Activated naive CD8-positive, alpha-beta T cell treated with anti-CD3 and anti-CD28 coated beads, Interleukin-2, amount 10 ng/mL, durations not matched to agents 7 days and 5 days (primary cell): ENCODE data around the gene NOTCH2NLA. TPM values are rescaled to one million over a fixed set of nuclear protein-coding genes. Genes with fewer than 3 reads are reported as not detected.
"Not testable (repeated sequence)": the region's sequence is repeated elsewhere in the genome, so short reads cannot be mapped to it uniquely, and the experiment has no call there.

Experiments used
- ATAC-seq: fragments of 150-1000 bp; cut with Tn5 transposase; one replicate; pipeline ENCODE4 v1.10.0; 2021; ENCODE audit warnings: low read depth, moderate library complexity
- POLR2A ChIA-PET: fragments of 350-600 bp; sonication (Branson Sonifier 250); formaldehyde crosslinking; loops from one replicate; lab custom pipeline; 2021; ENCODE audit warnings: antibody characterized with exemption; lab: Charles Lee
- DNase-seq: peaks from one replicate; pipeline ENCODE4 v3.0.0; 2021
- H3K27ac Mint-ChIP-seq: one replicate; pipeline ENCODE4 v1.8.0; 2022; ENCODE audit warnings: mild to moderate bottlenecking, mixed read lengths
- H3K27me3 Mint-ChIP-seq: one replicate; pipeline ENCODE4 v1.8.0; 2022; ENCODE audit warnings: mild to moderate bottlenecking, moderate library complexity, mixed read lengths
- H3K36me3 Mint-ChIP-seq: one replicate; pipeline ENCODE4 v1.8.0; 2021; ENCODE audit warnings: mild to moderate bottlenecking, mixed read lengths
- H3K4me1 Mint-ChIP-seq: one replicate; pipeline ENCODE4 v1.8.0; 2021; ENCODE audit warnings: mixed read lengths
- H3K4me3 Mint-ChIP-seq: one replicate; pipeline ENCODE4 v1.8.0; 2022; ENCODE audit warnings: mild to moderate bottlenecking, moderate library complexity, mixed read lengths
- H3K9me3 Mint-ChIP-seq: one replicate; pipeline ENCODE4 v1.8.0; 2021; ENCODE audit warnings: mixed read lengths
- total RNA-seq, 2 experiments: library from RNA; stranded (reverse); gene quantifications; one replicate each; pipeline ENCODE4 v1.2.3, GENCODE V29; 2021

NOTCH2NLA gene
- 10 to 100 TPM; 37.0 to 38.2 TPM for total RNA-seq

DNA sequence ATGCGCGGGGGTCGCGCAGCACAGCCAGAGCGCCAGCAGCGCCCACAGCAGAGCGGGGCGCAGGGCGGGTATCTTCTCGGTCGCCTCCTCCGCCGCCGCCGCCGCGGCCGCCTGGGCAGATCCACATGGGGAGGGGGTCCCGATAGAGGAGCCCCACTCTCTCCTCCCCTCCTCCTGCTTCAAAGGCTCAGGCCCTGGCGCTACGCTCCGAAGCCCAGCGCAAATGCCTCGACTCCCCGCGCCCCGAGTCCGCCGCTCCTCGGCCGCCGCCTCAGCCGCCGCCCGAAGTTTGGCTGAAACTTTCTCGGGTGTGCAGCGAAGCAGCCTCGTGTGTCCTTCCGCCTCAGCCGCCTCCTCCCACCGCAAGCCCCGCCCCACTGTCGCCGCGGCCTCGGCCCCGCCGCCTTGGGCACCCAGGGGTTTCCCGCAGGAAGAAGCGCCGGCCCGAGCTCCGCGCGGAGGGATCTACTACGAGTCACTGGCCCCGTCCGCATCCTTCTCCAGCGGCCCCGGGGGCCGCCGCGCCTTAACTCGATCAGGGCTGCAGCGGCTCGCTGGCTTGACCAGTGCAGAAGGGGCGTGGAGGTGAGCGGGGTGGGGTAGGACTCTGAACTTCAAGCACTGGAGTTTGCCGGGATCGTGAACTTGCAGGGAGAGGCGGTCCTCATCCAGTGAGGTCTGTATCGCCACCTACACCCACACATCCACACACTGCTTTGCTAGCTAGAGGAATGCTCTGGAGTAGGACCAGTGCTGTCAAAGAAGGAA is at the start of gene NOTCH2NLA:
Gene NOTCH2NLA, minus strand, starts transcription at position 312 of the 768 bp plus-strand sequence. CDS start 39,684 bp downstream, outside the sequence.
- H3K9me3 Mint-ChIP-seq, POLR2A ChIA-PET, H3K27me3 Mint-ChIP-seq, H3K36me3 Mint-ChIP-seq, H3K4me1 Mint-ChIP-seq: not testable (repeated sequence)
- Mint-ChIP-seq H3K4me3 (peak within 1 kb of the TSS; percentile 81), H3K27ac (peak within 1 kb of the TSS; percentile 73)
- ATAC-seq (peak; percentile 61), DNase-seq (peak; percentile 83)

DNA sequence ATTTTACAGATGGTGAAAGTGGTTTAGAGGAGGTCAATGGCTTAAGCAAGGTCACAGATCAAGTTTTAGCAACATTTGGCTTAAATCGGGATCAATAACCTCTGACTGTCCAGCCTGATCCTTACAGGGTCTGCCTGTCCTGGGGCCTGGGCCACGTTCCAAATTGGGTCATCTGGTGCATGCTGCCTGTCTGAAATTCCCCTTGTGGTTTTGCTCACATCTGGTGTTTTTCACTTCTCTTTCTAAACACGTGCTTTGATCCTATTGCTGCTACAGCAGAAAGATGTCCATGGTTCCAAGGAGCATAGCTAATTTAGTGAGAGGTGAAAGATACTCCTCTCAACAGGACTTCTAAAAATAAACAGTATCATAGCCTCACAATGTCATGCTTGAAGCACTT is 49.5 kb upstream of the NOTCH2NLA start:
- POLR2A ChIA-PET, ATAC-seq, H3K27ac Mint-ChIP-seq: not testable (repeated sequence)

DNA sequence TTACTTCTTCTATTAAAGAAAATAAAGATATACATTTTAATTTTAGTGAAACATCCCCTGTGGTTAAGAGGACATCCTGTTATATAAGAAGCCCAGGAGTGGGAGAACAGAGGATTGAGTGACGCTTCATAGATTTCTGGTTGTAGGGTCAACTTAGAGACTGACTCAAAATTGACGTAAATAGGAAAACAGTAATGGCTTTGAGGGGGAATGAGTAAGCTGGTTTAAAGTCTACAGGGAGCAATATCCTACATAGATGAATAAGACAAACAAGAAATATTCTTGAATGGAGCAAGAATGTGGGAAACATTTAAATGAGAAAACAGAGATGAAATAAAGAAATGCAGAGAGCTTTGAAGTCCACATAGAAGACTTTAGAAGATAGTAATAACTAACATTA is 48.3 kb upstream of the NOTCH2NLA start:
- H3K27ac Mint-ChIP-seq, POLR2A ChIA-PET: not testable (repeated sequence)

More for the DNA sequence above, 49.5 kb upstream of the NOTCH2NLA start:
- H3K4me3 Mint-ChIP-seq, H3K36me3 Mint-ChIP-seq, H3K27me3 Mint-ChIP-seq, DNase-seq, H3K9me3 Mint-ChIP-seq, H3K4me1 Mint-ChIP-seq: not testable (repeated sequence)

DNA sequence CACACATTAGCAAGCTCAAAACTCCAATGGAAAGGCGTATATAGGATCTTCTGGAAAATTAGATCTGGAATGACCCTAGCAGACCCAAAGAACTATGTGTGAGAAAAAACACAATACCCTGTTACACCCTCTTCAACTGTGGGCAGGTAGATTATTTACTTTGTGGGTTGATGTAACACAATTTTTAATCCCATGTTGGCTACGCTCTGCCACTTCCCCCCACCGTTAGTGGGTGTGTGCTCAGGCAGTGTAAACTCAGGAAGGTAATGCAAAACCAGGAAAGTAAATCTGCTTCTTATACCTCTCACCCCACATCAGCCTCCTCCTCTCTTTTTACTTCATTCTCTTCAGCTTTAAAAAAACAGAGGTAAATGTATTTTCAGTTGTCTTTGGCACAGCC is 45.3 kb upstream of the NOTCH2NLA start:
- DNase-seq, POLR2A ChIA-PET, H3K27me3 Mint-ChIP-seq, H3K27ac Mint-ChIP-seq, H3K4me1 Mint-ChIP-seq, H3K4me3 Mint-ChIP-seq, H3K9me3 Mint-ChIP-seq, H3K36me3 Mint-ChIP-seq, ATAC-seq: not testable (repeated sequence)

More for the DNA sequence above, 48.3 kb upstream of the NOTCH2NLA start:
- H3K4me3 Mint-ChIP-seq, DNase-seq, H3K27me3 Mint-ChIP-seq, H3K36me3 Mint-ChIP-seq, ATAC-seq, H3K9me3 Mint-ChIP-seq, H3K4me1 Mint-ChIP-seq: not testable (repeated sequence)

DNA sequence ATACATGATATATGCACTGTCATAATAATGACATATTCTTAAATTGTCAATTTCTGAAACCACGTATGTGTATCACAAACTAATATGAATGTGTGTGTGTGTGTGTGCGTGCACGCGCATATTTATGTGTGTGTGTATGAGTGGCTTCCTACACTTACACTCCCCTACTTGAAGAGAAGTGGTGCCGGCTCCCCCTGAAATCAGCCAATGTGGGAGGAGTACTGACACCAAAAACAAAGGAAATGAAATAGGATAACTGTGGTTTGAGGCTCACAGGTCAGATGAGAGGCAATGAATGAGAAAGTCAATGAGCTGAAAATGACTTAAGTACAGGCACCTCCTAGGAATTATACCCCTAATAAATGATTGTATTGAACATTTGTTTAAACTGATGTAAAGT is 44.4 kb upstream of the NOTCH2NLA start:
- DNase-seq, H3K27ac Mint-ChIP-seq, H3K4me1 Mint-ChIP-seq, H3K4me3 Mint-ChIP-seq, H3K36me3 Mint-ChIP-seq, POLR2A ChIA-PET, H3K9me3 Mint-ChIP-seq, H3K27me3 Mint-ChIP-seq, ATAC-seq: not testable (repeated sequence)

DNA sequence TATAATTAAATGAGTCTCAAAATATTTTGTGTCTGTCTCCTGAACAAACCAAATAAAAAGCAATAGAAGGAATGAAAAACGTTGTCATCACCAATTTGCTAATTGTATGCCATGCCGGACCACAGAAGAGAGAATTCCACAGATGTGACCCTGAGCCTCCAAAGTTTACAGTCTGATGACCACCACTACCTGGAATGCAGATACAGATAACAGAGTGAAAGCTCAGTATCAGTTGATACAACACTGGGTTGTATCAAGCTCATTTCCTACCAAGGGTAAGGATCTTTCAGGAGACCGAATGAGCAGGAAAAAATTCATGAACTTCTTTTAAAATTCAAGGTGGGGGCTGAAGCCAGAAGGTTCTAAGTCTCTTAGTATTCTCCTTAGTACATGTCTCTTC is 43.9 kb upstream of the NOTCH2NLA start:
- POLR2A ChIA-PET, H3K4me1 Mint-ChIP-seq, H3K9me3 Mint-ChIP-seq, H3K27me3 Mint-ChIP-seq, H3K27ac Mint-ChIP-seq, DNase-seq, H3K4me3 Mint-ChIP-seq, ATAC-seq, H3K36me3 Mint-ChIP-seq: not testable (repeated sequence)

DNA sequence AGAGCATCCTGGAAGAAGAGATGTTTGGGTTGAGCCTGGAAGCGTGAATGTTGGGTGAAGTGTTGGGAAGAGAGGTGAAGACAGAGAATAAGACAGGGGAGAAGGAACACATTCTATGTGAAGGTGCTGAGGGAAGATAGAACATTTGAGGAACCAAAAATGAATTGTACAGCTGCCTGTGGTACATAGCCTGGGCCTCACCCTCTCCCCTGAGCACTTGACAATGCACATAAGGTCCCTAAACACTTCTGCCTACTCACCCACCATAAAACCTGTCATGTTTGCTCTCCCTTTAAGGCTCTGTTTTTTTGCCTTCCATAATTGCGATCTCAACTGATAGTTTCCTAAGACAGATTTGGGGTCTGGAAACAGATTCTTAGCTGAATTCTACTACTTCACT is 43.2 kb upstream of the NOTCH2NLA start:
- H3K27me3 Mint-ChIP-seq, POLR2A ChIA-PET, H3K4me3 Mint-ChIP-seq, H3K36me3 Mint-ChIP-seq, DNase-seq, H3K9me3 Mint-ChIP-seq, ATAC-seq, H3K27ac Mint-ChIP-seq, H3K4me1 Mint-ChIP-seq: not testable (repeated sequence)

DNA sequence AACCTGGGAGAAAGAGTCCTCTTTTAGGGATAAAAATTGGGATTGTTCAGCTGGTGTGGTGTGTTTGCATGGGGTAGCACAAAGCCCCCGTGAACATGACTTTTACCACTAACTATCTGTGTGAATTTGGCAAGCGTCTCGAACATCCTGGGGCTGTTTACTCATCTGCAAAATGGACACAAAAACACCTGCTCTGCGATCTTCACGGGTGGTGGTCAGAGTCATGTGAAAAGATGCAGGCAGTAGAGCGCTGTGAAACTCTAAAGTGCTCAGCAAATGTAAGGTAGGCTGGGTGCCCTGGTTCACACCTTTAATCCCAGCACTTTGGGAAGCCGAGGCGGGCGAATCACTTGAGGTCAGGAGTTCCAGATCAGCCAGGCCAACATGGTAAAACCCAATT is 41.3 kb upstream of the NOTCH2NLA start:
- H3K27ac Mint-ChIP-seq, H3K4me3 Mint-ChIP-seq, H3K36me3 Mint-ChIP-seq, H3K9me3 Mint-ChIP-seq, POLR2A ChIA-PET, H3K4me1 Mint-ChIP-seq, DNase-seq, H3K27me3 Mint-ChIP-seq, ATAC-seq: not testable (repeated sequence)

DNA sequence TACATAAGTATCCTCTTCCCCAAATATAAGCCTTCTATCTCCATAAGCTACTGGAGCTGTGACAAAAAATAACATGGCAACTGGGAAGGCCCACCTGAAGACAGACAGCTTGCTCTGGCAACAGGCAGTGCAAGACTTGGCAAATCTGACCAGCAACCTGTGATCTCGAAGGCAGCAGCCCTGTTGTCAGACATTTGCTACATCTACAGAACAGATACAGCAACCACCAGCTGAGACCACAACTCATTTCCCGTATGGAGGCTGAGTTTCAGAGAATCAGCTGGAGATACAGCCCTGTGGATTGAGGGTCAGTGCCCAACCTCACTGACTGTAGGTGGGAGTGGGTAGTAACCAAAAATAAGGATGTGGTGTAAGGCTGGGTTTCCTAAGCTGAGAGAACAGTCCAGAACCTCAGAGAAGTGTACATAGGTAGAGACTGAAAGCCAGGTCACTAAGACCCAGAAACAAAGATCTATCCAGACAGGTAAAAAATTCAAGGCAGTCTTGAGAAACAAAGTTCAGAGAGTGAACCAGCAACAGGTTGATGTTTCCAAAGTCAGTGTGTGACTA is 37.4 kb upstream of the NOTCH2NLA start:
- H3K36me3 Mint-ChIP-seq, POLR2A ChIA-PET, H3K27ac Mint-ChIP-seq, H3K27me3 Mint-ChIP-seq, H3K9me3 Mint-ChIP-seq, H3K4me3 Mint-ChIP-seq, H3K4me1 Mint-ChIP-seq: not testable (repeated sequence)
- ATAC-seq (peak; percentile 87), DNase-seq (peak; percentile 25)

DNA sequence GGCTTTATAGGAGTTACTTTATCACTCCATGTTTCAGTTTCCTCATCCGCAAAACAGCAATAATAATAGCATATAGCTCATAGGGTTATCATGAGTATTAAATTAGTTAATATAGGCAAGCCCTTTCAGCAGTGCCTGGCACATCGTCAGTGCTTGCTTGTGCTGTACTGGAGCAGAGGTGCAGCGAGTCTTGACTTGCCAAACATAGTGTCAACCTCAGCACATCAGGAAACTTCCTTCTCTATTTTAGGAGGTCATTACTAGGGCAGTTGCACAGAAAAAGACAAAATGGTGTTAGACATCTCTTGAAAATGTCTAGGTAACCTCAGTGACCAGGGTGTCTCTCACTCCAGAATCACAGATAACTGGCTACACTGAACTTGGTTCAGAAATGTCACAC is 35.9 kb upstream of the NOTCH2NLA start:
- H3K9me3 Mint-ChIP-seq, H3K36me3 Mint-ChIP-seq, H3K27ac Mint-ChIP-seq, ATAC-seq, DNase-seq, H3K4me1 Mint-ChIP-seq, H3K4me3 Mint-ChIP-seq, POLR2A ChIA-PET, H3K27me3 Mint-ChIP-seq: not testable (repeated sequence)

DNA sequence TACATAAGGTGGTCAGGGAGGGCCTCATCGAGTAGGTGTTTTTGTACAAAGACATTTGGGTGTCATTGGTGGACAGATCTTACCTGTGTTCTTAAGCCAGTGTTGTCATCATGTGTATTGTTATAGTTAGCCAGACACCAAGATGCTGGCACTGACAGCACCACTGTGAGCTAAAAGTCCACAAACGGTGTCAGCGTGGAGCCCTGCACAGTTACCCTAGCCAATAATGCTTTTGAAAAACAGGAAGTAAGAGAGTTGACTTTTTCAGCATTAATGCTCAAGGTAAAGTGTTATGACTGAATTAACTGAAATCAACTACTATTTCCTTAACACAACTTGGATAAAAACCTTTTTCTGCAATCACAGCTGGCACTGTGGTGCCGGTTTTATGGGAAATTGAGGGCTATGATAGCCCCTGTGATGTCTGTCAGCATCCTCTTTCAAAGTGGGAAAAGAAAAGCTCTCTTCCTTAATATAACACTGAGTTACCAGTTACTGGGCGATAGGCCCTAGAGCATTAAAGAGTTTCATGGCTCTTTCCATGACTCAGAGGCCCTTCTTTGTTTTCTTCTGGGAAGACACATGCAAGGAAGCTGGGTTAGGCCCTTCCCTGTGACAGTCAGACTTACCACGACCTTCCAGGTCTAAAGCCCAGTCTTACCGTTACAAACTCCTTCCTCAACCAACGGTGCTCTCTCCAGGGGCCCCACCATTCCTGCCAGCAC is 31.3 kb upstream of the NOTCH2NLA start:
- H3K9me3 Mint-ChIP-seq, H3K4me1 Mint-ChIP-seq: not testable (repeated sequence)
- peak; percentile 38 for ATAC-seq

DNA sequence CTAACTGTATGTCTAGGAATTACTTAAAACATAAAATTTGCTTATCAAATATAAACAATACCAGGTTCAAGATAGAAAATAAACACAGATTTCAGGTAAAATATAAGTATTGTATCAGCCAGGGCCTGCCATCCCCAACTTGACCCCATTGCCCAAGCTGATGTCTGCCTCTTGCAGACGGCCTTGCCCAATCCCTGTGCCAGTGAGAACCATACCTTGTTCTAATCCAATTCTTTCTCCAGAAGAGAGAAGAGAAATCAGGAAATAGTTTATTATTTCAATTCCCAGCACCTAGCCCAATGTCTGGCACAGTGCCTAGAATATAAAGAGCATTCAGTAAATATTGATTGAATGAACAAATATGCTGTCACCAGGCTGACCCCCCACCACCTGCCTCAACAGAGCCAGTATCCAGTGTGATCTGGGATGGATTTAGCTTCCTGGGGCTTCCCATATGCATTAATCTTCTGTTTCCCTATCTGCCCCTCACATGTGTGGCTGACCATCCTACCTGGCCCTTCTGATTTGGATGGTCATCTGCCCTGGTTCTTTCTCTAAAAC is 29.3 kb upstream of the NOTCH2NLA start:
- H3K4me1 Mint-ChIP-seq, ATAC-seq, H3K9me3 Mint-ChIP-seq, POLR2A ChIA-PET, H3K4me3 Mint-ChIP-seq, H3K36me3 Mint-ChIP-seq, H3K27ac Mint-ChIP-seq, H3K27me3 Mint-ChIP-seq, DNase-seq: not testable (repeated sequence)

More for the DNA sequence above, 31.3 kb upstream of the NOTCH2NLA start:
- H3K27ac Mint-ChIP-seq, POLR2A ChIA-PET, DNase-seq, H3K27me3 Mint-ChIP-seq, H3K4me3 Mint-ChIP-seq, H3K36me3 Mint-ChIP-seq: not testable (repeated sequence)

DNA sequence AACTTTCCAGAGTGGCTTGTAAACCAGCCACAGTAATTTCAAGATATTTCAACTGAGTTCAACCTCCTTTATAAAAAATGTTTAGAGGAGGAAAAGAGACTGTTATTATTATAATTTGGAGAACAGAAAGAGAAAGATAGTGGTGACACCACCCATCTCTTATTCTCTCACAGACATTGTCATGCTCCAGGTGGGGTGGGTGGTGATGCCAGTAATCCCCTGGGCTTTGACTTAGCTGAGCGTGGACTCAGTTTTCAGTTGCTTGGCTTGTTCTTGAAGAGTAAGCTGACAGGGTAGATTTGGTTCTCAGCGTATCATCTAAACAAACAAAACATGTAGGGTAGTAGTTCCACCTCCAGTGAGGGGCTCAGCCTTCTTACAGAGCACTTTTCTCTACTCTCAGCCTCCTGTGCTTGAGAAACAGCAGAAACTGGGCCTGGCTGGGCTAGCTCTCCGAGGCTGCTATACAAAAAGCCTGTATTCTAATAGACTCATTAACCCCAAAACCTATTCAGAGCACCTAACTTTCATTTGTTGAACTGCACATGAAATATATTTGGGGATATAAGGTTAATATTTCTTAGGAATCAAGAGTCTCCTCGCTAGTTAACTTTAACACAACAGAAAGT is 25.9 kb upstream of the NOTCH2NLA start:
- H3K27ac Mint-ChIP-seq, H3K9me3 Mint-ChIP-seq, DNase-seq, H3K27me3 Mint-ChIP-seq, POLR2A ChIA-PET, H3K4me1 Mint-ChIP-seq, H3K4me3 Mint-ChIP-seq, H3K36me3 Mint-ChIP-seq, ATAC-seq: not testable (repeated sequence)
